Measurements from ENCODE around the gene PARD6B. TPM values are rescaled to one million over a fixed set of nuclear protein-coding genes. Genes with fewer than 3 reads are reported as not detected.

PARD6B gene
- total and polyA plus RNA-seq, 2 of the 13 experiments (the other 11 are each of a cell fraction or from before 2014, with no cell fraction given), result 6.9 to 22.2 TPM

- TF ChIP-seq, protein P1, sequence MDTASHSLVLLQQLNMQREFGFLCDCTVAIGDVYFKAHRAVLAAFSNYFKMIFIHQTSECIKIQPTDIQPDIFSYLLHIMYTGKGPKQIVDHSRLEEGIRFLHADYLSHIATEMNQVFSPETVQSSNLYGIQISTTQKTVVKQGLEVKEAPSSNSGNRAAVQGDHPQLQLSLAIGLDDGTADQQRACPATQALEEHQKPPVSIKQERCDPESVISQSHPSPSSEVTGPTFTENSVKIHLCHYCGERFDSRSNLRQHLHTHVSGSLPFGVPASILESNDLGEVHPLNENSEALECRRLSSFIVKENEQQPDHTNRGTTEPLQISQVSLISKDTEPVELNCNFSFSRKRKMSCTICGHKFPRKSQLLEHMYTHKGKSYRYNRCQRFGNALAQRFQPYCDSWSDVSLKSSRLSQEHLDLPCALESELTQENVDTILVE (CRISPR knock-in tag; IDR thresholded peaks at IDR 0.05), result peak; percentile 80
- TF ChIP-seq, protein P2, sequence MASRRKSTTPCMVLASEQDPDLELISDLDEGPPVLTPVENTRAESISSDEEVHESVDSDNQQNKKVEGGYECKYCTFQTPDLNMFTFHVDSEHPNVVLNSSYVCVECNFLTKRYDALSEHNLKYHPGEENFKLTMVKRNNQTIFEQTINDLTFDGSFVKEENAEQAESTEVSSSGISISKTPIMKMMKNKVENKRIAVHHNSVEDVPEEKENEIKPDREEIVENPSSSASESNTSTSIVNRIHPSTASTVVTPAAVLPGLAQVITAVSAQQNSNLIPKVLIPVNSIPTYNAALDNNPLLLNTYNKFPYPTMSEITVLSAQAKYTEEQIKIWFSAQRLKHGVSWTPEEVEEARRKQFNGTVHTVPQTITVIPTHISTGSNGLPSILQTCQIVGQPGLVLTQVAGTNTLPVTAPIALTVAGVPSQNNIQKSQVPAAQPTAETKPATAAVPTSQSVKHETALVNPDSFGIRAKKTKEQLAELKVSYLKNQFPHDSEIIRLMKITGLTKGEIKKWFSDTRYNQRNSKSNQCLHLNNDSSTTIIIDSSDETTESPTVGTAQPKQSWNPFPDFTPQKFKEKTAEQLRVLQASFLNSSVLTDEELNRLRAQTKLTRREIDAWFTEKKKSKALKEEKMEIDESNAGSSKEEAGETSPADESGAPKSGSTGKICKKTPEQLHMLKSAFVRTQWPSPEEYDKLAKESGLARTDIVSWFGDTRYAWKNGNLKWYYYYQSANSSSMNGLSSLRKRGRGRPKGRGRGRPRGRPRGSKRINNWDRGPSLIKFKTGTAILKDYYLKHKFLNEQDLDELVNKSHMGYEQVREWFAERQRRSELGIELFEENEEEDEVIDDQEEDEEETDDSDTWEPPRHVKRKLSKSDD (CRISPR knock-in tag; IDR thresholded peaks at IDR 0.05; ENCODE audit: low read depth), result peak; percentile 55; the same call in 1 of the 2 replicates
- TF ChIP-seq ZNF251 (CRISPR knock-in tag; IDR thresholded peaks at IDR 0.05) (no peak), MZF1 (CRISPR knock-in tag; IDR thresholded peaks at IDR 0.05; ENCODE audit: borderline replicate concordance) (no peak), ZNF605 (CRISPR knock-in tag; IDR thresholded peaks at IDR 0.05) (peak; percentile 69; the same call in 1 of the 2 replicates), GMEB1 (CRISPR knock-in tag; IDR thresholded peaks at IDR 0.05; ENCODE audit: borderline replicate concordance) (no peak; the same call in 1 of the 2 replicates), MIXL1 (CRISPR knock-in tag; IDR thresholded peaks at IDR 0.05) (peak; percentile 83; the same call in 1 of the 2 replicates), MAFK (conservative IDR thresholded peaks at IDR 0.05 in 1 of 2, IDR thresholded peaks at IDR 0.05 in 1 of 2; ENCODE audit: low read length in 2 of 2) (peak in 1 of 2 experiments; percentile 24; a peak in 1 of 4 replicates), ZNF687 (CRISPR knock-in tag; IDR thresholded peaks at IDR 0.05) (peak; percentile 87), YY1 (IDR thresholded peaks at IDR 0.05; ENCODE audit: insufficient read depth, insufficient replicate concordance, low read depth, low read length) (peak; percentile 25), SIX4 (CRISPR knock-in tag; IDR thresholded peaks at IDR 0.05) (peak; percentile 43; the same call in 1 of the 2 replicates), CEBPG (CRISPR knock-in tag; IDR thresholded peaks at IDR 0.05) (peak; percentile 31), RXRB (CRISPR knock-in tag; IDR thresholded peaks at IDR 0.05; ENCODE audit: borderline replicate concordance) (peak; percentile 90), GPN1 (CRISPR knock-in tag; IDR thresholded peaks at IDR 0.05; ENCODE audit: borderline replicate concordance) (no peak), JUN (CRISPR knock-in tag; IDR thresholded peaks at IDR 0.05) (peak; percentile 93), ZFP36L1 (CRISPR knock-in tag; IDR thresholded peaks at IDR 0.05) (no peak), ZNF484 (CRISPR knock-in tag; IDR thresholded peaks at IDR 0.05; ENCODE audit: borderline replicate concordance, low read depth) (no peak)
- TF ChIP-seq, protein P3, sequence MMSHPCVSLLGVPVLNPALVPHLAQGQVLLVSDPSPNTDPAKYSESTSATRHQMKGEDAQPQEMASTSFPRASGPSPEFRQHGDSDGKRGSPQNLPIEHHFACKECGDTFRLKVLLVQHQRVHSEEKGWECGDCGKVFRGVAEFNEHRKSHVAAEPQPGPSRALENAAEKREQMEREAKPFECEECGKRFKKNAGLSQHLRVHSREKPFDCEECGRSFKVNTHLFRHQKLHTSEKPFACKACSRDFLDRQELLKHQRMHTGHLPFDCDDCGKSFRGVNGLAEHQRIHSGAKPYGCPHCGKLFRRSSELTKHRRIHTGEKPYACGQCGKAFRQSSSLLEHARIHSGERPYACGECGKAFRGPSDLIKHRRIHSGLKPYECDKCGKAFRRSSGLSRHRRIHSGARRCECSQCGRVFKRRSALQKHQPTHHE (CRISPR knock-in tag; IDR thresholded peaks at IDR 0.05; ENCODE audit: borderline replicate concordance), result no peak
Measured at GRCh38 chr20:50744143-50744792, 12.9 kb downstream of the PARD6B start (continued).

All from HepG2 (cell line).